NCI-H460 (cell line): ENCODE results near the gene SMIM38. TPM values are rescaled to one million over a fixed set of nuclear protein-coding genes. Genes with fewer than 3 reads are reported as not detected.

Source experiments
- DNase-seq: peaks from one replicate; pipeline ENCODE4 v3.0.0-alpha.2; 2016; ENCODE audit warnings: low read depth; ENCODE audit errors: extremely low read depth
- total RNA-seq: library from RNA; depleted of rRNA; stranded (reverse); fragments of >200 nt; shearing (Covaris generic); gene quantifications from 2 replicates; pipeline ENCODE4 v1.2.3, GENCODE V29; 2014

Gene SMIM38
- total RNA-seq, 1 experiment from 2014 or later = 0.05 TPM

DNA sequence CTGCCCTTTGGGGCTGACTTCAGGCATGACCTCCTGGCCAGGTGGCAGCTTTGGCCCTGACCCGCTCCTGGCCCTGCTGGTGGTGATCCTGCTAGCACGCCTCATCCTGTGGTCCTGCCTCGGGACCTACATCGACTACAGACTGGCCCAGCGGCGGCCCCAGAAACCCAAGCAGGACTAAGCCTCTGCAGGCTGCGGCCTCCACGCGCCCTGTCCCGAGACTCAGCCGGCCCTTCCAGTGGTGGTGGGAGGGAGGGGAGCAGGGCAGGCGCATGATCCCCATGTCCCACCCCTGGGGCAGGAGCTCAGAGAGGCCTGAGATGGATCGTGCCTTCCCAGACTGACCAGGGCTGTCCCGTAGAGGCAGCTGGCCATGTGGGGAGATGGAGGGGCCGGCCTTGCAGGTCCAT is 2.1 kb downstream of the SMIM38 start:
- no peak for DNase-seq

GRCh38 chr11:69158301-69159149 is 2.8 kb downstream of the SMIM38 start:
- no peak for DNase-seq

DNA sequence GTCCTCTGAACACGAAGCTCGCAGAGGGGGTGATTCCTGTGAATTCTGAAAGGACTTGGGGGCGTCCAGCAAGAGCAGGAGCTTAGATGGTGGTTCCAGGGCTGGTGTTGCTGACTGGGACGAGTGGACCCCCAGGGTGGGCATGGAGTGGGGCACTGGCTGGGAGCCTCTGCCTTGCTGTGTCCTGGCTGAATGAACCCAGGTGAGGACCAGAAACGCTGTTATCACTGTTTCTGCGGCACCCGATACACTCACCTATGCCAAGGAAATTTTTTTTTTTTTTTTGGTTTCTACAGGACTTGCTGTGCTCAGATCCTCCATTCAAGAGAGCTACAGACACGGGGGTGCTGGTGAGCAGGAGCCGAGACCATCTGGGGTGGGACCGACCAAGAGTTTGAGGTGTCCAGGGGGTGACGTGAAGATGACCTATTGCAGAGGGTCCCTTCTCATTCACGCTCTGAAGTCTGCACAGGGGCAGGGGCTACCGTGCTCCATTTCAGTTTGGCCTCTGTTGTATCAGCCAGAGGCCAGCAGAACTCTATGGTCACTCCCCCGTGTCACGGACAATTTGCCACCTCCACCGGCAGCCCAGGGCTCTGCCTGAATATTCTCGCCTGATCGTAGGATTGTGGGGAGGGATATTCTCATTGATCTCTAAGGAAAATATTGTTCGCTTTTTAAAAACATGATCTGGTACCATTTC is 3.6 kb downstream of the SMIM38 start:
- no peak for DNase-seq

GRCh38 chr11:69160296-69161116 is 4.8 kb downstream of the SMIM38 start:
- DNase-seq = no peak

DNA sequence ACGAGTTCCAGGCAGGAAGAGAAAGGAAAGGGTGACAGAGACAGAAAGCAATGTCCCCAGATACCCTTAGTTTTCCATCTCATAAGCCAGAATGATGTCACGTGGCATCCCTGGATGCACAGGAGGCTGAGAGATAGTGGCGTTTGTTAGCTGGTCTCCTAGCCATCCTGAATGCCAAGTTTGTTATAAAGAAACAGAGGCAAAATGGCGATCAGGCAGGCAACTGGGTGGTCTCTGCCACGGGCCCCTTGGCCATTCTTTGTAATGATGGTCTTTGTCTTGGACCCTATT is 5.3 kb downstream of the SMIM38 start:
- DNase-seq = no peak

GRCh38 chr11:69162505-69162904 is 6.8 kb downstream of the SMIM38 start:
- no peak for DNase-seq

- DNase-seq = no peak
These were observed 8.1 kb downstream of the SMIM38 start for GRCh38 chr11:69163842-69164241.

- no peak for DNase-seq
These were observed 9.1 kb downstream of the SMIM38 start for GRCh38 chr11:69164824-69165223.

DNA sequence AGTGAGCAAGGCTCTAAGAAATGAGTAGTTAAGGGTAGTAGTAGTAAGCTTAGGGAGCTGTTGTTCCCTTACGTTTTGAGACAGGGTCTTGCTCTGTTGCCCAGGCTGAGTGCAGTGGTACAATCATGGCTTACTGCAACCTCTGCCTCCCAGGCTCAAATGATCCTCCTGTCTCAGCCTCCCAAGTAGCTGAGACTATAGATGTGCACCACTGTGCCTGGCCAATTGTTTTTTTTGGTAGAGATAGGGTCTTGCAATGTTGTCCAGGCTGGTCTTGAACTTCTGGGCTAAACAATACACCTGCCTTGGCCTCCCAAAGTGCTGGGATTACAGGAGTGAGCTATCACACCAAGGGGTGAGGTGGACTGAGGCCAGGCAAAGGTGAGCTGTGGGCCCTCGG is 10.0 kb downstream of the SMIM38 start:
- no peak for DNase-seq

DNA sequence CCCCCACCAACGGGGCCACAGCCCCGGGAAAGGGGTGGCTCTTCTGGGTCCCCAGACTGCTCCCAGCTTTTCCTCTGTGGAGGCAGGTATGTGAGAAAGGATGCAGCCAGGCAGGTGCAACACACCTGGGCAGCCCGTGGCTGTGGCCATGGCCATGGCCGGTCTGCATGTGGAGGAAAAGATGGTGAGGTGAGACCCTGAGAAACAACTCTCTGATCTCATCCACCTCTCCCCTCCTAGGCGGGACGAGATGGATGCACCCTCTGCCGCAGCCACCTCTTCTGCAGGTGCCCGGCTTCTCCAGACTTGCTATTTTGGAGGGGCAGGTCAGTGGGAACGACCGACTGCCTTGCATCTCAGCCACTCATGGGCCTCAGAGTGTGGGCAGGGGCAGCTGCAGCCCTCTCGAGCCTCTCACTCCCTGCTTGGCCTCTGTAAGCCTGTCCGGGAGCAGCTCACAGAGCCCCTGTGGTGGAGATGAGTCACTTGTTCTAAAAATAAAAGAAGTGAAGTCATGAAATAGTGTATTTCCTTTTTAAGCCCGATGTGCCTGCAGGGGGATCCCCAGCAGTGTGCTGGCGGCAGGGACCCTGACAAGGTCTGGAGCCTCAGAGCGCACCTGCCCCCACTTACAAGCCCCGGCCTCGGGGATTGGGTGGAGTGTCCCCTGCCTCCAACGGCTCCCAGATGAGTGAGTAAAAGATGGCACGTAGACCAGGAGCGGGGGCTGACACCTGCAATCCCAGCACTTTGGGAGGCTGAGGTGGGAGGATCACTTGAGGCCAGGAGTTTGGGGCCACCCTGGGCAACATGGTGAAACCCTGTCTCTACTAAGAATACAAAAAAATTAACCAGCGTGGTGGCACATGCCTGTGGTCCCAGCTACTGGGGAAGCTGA is 10.7 kb downstream of the SMIM38 start:
- DNase-seq = peak; percentile 29

GRCh38 chr11:69167130-69167915 is 11.6 kb downstream of the SMIM38 start:
- DNase-seq = no peak

DNA sequence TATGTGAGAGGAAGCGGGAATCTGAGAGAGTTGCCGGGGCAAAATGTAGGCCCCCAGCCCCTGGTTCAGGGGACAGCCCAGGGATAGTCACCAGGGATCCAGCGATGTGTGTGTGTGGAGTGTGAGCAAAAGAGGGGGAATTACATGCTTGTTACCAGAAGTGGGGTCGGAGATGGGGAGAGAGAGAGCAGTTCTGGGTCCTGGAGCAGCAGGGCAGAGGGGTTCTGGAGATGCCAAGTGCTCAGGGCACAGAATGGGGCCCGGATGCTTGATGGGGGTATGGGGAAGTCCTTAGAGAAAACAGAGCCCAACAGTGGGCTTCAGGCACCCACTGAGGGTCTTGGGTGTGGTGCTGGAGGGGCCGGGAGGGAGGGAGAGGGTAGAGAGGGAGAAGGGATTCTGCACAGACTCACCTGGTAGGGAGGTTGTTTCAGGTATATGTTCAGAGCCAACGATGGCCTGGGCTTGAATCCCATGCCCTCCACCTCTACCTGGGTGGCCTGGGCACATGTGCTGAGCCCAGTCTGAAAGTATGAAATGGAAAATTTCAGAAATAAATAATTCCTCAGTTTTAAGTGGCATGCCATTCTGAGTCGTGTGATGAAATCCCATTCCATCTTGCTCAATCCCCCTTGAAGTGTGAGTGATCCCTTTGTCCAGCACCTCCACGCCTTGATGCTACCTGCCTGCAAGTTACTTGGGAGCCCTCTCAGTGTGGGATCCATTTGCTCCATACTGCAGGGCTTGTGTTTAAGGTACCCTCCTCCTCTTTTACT is 12.4 kb downstream of the SMIM38 start:
- no peak for DNase-seq

GRCh38 chr11:69169479-69169878 is 13.7 kb downstream of the SMIM38 start:
- no peak for DNase-seq

DNA sequence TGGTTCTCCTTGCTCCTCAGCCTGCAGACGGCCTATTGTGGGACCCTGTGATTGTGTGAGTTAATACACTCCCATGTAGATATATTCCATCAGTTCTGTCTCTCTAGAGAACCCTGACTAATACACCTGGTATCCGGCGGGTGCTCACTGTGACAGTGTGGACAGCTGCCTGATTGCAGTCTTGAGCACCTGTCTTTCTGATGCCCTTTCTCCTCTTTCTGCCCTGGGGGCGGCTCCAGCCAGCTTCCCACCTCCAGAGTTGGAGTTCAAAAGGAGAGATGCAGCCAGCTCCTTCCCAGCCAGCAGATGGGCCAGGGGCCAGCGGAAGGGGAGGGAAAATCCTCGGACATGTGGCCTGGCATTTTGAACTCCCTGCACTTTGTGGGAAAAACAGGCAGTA is 15.0 kb downstream of the SMIM38 start:
- no peak for DNase-seq

- DNase-seq = no peak
These were observed 15.9 kb downstream of the SMIM38 start for GRCh38 chr11:69171476-69172240.

GRCh38 chr11:69172674-69173073 is 16.9 kb downstream of the SMIM38 start:
- no peak for DNase-seq

- no peak for DNase-seq
These were observed 17.6 kb downstream of the SMIM38 start for GRCh38 chr11:69173331-69173730.

DNA sequence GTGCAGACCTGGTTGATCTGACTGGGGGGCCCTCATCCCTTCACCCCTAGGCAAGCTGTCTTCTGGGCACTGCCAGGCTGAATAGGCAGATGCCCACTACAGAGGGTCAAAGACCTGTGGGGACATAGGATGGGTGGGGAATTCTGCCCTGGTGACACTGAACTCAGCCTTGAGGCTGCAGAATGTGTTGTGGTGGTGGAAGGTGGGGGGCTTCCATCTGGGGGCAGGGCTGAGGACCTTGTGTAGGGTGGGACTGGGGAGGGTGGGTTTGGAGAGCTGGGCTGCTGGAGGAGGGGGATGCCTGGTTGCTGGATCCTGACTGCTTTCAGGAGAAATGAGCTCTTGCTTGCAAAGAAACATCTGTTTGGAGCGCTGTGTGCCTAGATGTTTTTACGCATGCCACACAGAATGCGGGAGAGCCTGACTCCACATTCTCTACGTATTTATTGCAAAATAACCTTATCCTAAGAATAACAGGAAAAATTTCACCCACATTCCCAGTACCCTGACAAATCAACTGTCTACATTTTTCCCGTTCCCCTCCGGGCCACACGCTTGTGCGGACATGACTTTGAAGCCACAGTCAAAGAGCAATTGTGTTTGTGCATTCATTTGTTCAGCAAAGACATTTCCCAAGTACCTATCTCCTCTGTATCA is 18.3 kb downstream of the SMIM38 start:
- DNase-seq = no peak
